Parathyroid adenoma (tissue), 2 donors: Measurements from ENCODE around the gene ANKRD49.
A peak's percentile ranks its signal among the peaks of the same experiment; 100 is the strongest.
"Not testable (repeated sequence)": the region's sequence is repeated elsewhere in the genome, so short reads cannot be mapped to it uniquely, and the experiment has no call there.

Experiments used
- H2AFZ ChIP-seq: fragments of 300-600 bp; sonication (generic); one replicate; pipeline ENCODE4 v1.7.0; 2017; ENCODE audit warnings: antibody characterized with exemption, mild to moderate bottlenecking
- H3K27ac ChIP-seq: fragments of 300-600 bp; sonication (generic); one replicate; pipeline ENCODE4 v1.7.0; 2017
- H3K27me3 ChIP-seq: fragments of 300-600 bp; sonication (generic); one replicate; pipeline ENCODE4 v1.7.0; 2017; ENCODE audit warnings: low read length; ENCODE audit not compliant: control insufficient read depth, insufficient read depth
- H3K36me3 ChIP-seq: fragments of 300-600 bp; sonication (generic); one replicate; pipeline ENCODE4 v1.7.0; 2017; ENCODE audit warnings: low read length; ENCODE audit not compliant: control insufficient read depth, insufficient read depth
- H3K4me1 ChIP-seq: fragments of 300-600 bp; sonication (generic); one replicate; pipeline ENCODE4 v1.7.0; 2017; ENCODE audit warnings: control low read depth
- H3K4me2 ChIP-seq: fragments of 300-600 bp; sonication (generic); one replicate; pipeline ENCODE4 v1.7.0; 2017; ENCODE audit warnings: low read length
- H3K4me3 ChIP-seq: fragments of 300-600 bp; sonication (generic); one replicate; pipeline ENCODE4 v1.7.0; 2017; ENCODE audit warnings: low read depth, low read length
- H3K79me2 ChIP-seq: fragments of 300-600 bp; sonication (generic); one replicate; pipeline ENCODE4 v1.7.0; 2017; ENCODE audit warnings: control low read depth
- H3K9ac ChIP-seq: fragments of 300-600 bp; sonication (generic); one replicate; pipeline ENCODE4 v1.7.0; 2017; ENCODE audit warnings: mild to moderate bottlenecking
- H3K9me3 ChIP-seq: fragments of 300-600 bp; sonication (generic); one replicate; pipeline ENCODE4 v1.7.0; 2017; ENCODE audit warnings: low read length; ENCODE audit not compliant: control insufficient read depth
- CTCF ChIP-seq: fragments of 300-600 bp; sonication (generic); IDR thresholded peaks from one replicate; pipeline ENCODE4 v1.7.0; 2017; ENCODE audit warnings: antibody characterized with exemption, mild to moderate bottlenecking
- donor health status: primary hyperparathyroidism.

ANKRD49 gene

GRCh38 chr11:94501522-94501921, 7.7 kb downstream of the ANKRD49 start:
- no peak overlapping the region for H3K9ac ChIP-seq
- no peaks in the 10 kb centered on the region for H3K27me3 ChIP-seq
- no peaks in the 10 kb centered on the region for H3K9me3 ChIP-seq
- H3K4me1 ChIP-seq: no peaks in the 10 kb centered on the region
- TF ChIP-seq CTCF: no peak
- H2AFZ ChIP-seq: no peak overlapping the region
- no peak overlapping the region for H3K4me3 ChIP-seq
- no peak overlapping the region for H3K4me2 ChIP-seq
- H3K27ac ChIP-seq: no peak overlapping the region
- no peaks in the 10 kb centered on the region for H3K79me2 ChIP-seq
- H3K36me3 ChIP-seq: no peaks in the 10 kb centered on the region

- H2AFZ ChIP-seq: no peak overlapping the region
- H3K36me3 ChIP-seq: no peaks in the 10 kb centered on the region
- no peaks in the 10 kb centered on the region for H3K79me2 ChIP-seq
- H3K9ac ChIP-seq: no peak overlapping the region
- TF ChIP-seq CTCF: peak; percentile 52
- H3K4me3 ChIP-seq: no peak overlapping the region
- no peak overlapping the region for H3K27ac ChIP-seq
- H3K4me2 ChIP-seq: no peak overlapping the region
- no peaks in the 10 kb centered on the region for H3K27me3 ChIP-seq
- no peaks in the 10 kb centered on the region for H3K4me1 ChIP-seq
- H3K9me3 ChIP-seq: no peaks in the 10 kb centered on the region
These were observed 11.0 kb downstream of the ANKRD49 start for GRCh38 chr11:94504689-94505293.

- not testable (repeated sequence) for H3K27me3 ChIP-seq, H3K4me2 ChIP-seq, H3K36me3 ChIP-seq, H3K79me2 ChIP-seq, H3K27ac ChIP-seq, H3K9me3 ChIP-seq, H2AFZ ChIP-seq, H3K4me1 ChIP-seq, H3K9ac ChIP-seq, H3K4me3 ChIP-seq
These were observed 12.7 kb downstream of the ANKRD49 start for GRCh38 chr11:94506513-94506912.

- Histone ChIP-seq H3K27me3 (no peaks in the 10 kb centered on the region), H2AFZ (no peak overlapping the region), H3K27ac (no peak overlapping the region), H3K79me2 (no peaks in the 10 kb centered on the region), H3K4me2 (no peak overlapping the region), H3K9ac (no peak overlapping the region), H3K9me3 (no peaks in the 10 kb centered on the region), H3K4me1 (no peaks in the 10 kb centered on the region), H3K4me3 (no peak overlapping the region), H3K36me3 (no peaks in the 10 kb centered on the region)
- no peak for TF ChIP-seq CTCF
These were observed 13.7 kb downstream of the ANKRD49 start for GRCh38 chr11:94507485-94507884.

GRCh38 chr11:94511932-94512781, 18.4 kb downstream of the ANKRD49 start, which contains the start of gene C11orf97:
C11orf97 (plus strand) TSS chr11:94512461; CDS start chr11:94512529, 68 bp downstream.
- H3K9ac ChIP-seq: no peak within 1 kb of the TSS
- peak within 1 kb of the TSS; percentile 78 for H2AFZ ChIP-seq
- H3K4me1 ChIP-seq: no peaks in the 10 kb centered on the region
- H3K36me3 ChIP-seq: no peaks in the 10 kb centered on the region
- H3K9me3 ChIP-seq: no peaks in the 10 kb centered on the region
- H3K4me3 ChIP-seq: peak within 1 kb of the TSS; percentile 31
- H3K79me2 ChIP-seq: no peaks in the 10 kb centered on the region
- H3K27me3 ChIP-seq: no peaks in the 10 kb centered on the region
- H3K27ac ChIP-seq: no peak within 1 kb of the TSS
- H3K4me2 ChIP-seq: peak within 1 kb of the TSS; percentile 63
- no peak for TF ChIP-seq CTCF
